K562 (cell line): ENCODE data around the gene OR2B2. TPM values are rescaled to one million over a fixed set of nuclear protein-coding genes. Genes with fewer than 3 reads are reported as not detected.

ENCODE experiments used
- ESRRB ChIP-seq: fragments of 250-450 bp; sonication (Bioruptor Pico); IDR thresholded peaks from 2 replicates; pipeline ENCODE4 v1.5.0; 2020; ENCODE audit warnings: mild to moderate bottlenecking, moderate library complexity, borderline replicate concordance
- FOXJ3 ChIP-seq: sonication (generic); formaldehyde crosslinking; IDR thresholded peaks from 2 replicates; pipeline ENCODE4 v1.4.0; 2020; ENCODE audit warnings: mild to moderate bottlenecking, missing genetic modification reagents
- HNRNPL ChIP-seq: fragments of 200-400 bp; formaldehyde crosslinking; IDR thresholded peaks from 2 replicates; pipeline ENCODE4 v1.6.1; 2017; ENCODE audit warnings: low read depth, mild to moderate bottlenecking, low read length
- KAT7 ChIP-seq: sonication (generic); formaldehyde crosslinking; IDR thresholded peaks from 2 replicates; pipeline ENCODE4 v1.8.0; 2022; ENCODE audit warnings: missing genetic modification reagents, mild to moderate bottlenecking, borderline replicate concordance
- NUFIP1 ChIP-seq: fragments of 450-650 bp; IDR thresholded peaks from 2 replicates; pipeline ENCODE4 v1.6.1; 2018; ENCODE audit not compliant: partially characterized antibody
- RB1 ChIP-seq: fragments of 450-650 bp; IDR thresholded peaks from 2 replicates; pipeline ENCODE4 v1.6.1; 2017; ENCODE audit warnings: low read depth, mild to moderate bottlenecking
- ZNF707 ChIP-seq: fragments of 250-450 bp; sonication (Bioruptor Pico); conservative IDR thresholded peaks from 2 replicates; pipeline ENCODE4 v1.8.0; 2022; ENCODE audit warnings: inconsistent platforms, mild to moderate bottlenecking, moderate library complexity
- polyA plus RNA-seq, 8 experiments: library from polyadenylated mRNA; depleted of rRNA in 4 of 8; stranded (reverse) in 5 of 8; unstranded in 3 of 8; fragments of >200 nt; fragmentation: Nextera tagmentation in 2 of 8; fragmentation: Illumina TruSeq in 1 of 8; extraction: Ambion mirVana in 2 of 8; extraction: Trizol in 1 of 8; gene quantifications; 2 replicates each; pipeline versions ENCODE4 v1.2.1 to v1.2.3, GENCODE V29; 2011 to 2014; ENCODE audit warnings: inconsistent platforms in 1 of 8, missing spikeins in 1 of 8
- total RNA-seq, 7 experiments: library from RNA; depleted of rRNA in 6 of 7; stranded (reverse); fragments of >200 nt in 6 of 7; fragmentation: Illumina TruSeq in 2 of 7; extraction: Trizol in 2 of 7; gene quantifications; 2 replicates each; pipeline versions ENCODE4 v1.2.1 to v1.2.3, GENCODE V29; 2011 to 2021; ENCODE audit warnings: low replicate concordance in 1 of 7
- TF ChIP-seq, protein P1 (sequence below): fragments of 250-450 bp; sonication (Bioruptor Pico); IDR thresholded peaks from 2 replicates; pipeline ENCODE4 v1.8.0; 2022; ENCODE audit warnings: moderate library complexity, mild to moderate bottlenecking, inconsistent platforms
- TF ChIP-seq, protein P2 (sequence below): IDR thresholded peaks from 2 replicates; pipeline ENCODE4 v1.6.1; 2011; ENCODE audit not compliant: insufficient read length; ENCODE audit errors: extremely low read depth
- TF ChIP-seq, protein P3 (sequence below): fragments of 450-650 bp; formaldehyde crosslinking; IDR thresholded peaks from 2 replicates; pipeline ENCODE4 v1.4.0; 2022; ENCODE audit warnings: mild to moderate bottlenecking, moderate library complexity
- TF ChIP-seq, protein P4 (sequence below): fragments of 200-800 bp; sonication (Bioruptor generic); IDR thresholded peaks from 2 replicates; pipeline ENCODE4 v1.6.1; 2016; ENCODE audit warnings: missing genetic modification characterization, missing compliant biosample characterization
- TF ChIP-seq, protein P5 (sequence below): conservative IDR thresholded peaks from 2 replicates; pipeline ENCODE4 v1.6.1; 2011; ENCODE audit warnings: low read depth, mild to moderate bottlenecking, low read length; ENCODE audit not compliant: control insufficient read depth
- TF ChIP-seq, protein P6 (sequence below): fragments of 200-400 bp; formaldehyde crosslinking; IDR thresholded peaks from 2 replicates; pipeline ENCODE4 v1.6.1; 2017; ENCODE audit warnings: mild to moderate bottlenecking, low read depth, low read length, moderate library complexity
- TF ChIP-seq, protein P7 (sequence below): sonication (generic); formaldehyde crosslinking; IDR thresholded peaks from 2 replicates; pipeline ENCODE4 v1.8.0; 2022; ENCODE audit warnings: mild to moderate bottlenecking, missing genetic modification reagents

Gene OR2B2
- total and polyA plus RNA-seq, 9 of the 15 experiments (the other 6 are each of a cell fraction or from before 2014, with no cell fraction given), result 0.24 TPM; not detected in 8

DNA sequence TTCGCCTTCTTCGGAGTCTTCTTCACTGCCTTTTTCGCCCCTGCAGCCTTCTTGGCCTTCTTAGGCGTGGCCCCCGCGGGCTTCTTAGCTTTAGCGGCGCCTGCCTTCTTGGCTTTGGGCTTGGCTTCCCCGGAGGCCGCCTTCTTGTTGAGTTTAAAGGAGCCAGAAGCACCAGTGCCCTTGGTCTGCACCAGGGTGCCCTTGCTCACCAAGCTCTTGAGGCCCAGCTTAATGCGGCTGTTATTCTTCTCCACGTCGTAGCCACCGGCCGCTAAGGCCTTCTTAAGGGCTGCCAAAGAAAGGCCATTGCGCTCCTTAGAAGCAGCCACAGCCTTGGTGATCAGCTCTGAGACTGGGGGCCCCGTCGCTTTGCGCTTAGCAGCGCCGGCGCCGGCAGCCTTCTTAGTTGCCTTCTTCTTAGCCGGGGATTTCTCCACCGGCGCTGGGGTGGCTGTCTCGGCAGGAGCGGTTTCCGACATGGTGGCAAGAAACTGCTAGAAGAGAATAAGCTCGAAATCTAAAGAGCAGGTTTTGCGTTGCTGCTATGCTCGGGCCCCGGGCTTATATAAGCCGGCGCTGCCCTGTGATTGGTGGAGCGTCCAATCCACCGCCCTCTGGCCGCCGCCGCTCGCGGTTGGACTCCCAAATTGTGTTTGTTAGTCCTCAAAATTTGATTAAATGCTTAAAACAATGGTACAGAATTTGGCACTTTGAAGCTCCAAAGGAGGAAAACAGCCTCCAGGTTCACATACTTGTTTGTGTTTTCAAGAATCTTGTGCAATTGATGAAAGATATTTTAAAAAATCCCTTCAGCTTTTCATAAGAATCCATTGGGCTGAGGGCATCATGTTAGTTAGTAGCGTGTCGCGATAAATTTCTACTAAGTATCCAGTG lies 44.9 kb downstream of the OR2B2 start (continued):
- TF ChIP-seq, protein P1, sequence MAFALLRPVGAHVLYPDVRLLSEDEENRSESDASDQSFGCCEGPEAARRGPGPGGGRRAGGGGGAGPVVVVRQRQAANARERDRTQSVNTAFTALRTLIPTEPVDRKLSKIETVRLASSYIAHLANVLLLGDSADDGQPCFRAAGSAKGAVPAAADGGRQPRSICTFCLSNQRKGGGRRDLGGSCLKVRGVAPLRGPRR (CRISPR knock-in tag), result no peak
- TF ChIP-seq, protein P2, sequence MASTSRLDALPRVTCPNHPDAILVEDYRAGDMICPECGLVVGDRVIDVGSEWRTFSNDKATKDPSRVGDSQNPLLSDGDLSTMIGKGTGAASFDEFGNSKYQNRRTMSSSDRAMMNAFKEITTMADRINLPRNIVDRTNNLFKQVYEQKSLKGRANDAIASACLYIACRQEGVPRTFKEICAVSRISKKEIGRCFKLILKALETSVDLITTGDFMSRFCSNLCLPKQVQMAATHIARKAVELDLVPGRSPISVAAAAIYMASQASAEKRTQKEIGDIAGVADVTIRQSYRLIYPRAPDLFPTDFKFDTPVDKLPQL, result peak; percentile 61
- TF ChIP-seq, protein P3, sequence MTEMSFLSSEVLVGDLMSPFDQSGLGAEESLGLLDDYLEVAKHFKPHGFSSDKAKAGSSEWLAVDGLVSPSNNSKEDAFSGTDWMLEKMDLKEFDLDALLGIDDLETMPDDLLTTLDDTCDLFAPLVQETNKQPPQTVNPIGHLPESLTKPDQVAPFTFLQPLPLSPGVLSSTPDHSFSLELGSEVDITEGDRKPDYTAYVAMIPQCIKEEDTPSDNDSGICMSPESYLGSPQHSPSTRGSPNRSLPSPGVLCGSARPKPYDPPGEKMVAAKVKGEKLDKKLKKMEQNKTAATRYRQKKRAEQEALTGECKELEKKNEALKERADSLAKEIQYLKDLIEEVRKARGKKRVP, result no peak
- TF ChIP-seq FOXJ3 (CRISPR knock-in tag) (no peak), NUFIP1 (no peak), ZNF707 (CRISPR knock-in tag) (no peak), HNRNPL (0 out of 2 replicates have a peak, but pooled peaks have one; percentile 30), RB1 (no peak), KAT7 (CRISPR knock-in tag) (0 out of 2 replicates have a peak, but pooled peaks have one; percentile 59), ESRRB (CRISPR knock-in tag) (no peak)
- TF ChIP-seq, protein P4, sequence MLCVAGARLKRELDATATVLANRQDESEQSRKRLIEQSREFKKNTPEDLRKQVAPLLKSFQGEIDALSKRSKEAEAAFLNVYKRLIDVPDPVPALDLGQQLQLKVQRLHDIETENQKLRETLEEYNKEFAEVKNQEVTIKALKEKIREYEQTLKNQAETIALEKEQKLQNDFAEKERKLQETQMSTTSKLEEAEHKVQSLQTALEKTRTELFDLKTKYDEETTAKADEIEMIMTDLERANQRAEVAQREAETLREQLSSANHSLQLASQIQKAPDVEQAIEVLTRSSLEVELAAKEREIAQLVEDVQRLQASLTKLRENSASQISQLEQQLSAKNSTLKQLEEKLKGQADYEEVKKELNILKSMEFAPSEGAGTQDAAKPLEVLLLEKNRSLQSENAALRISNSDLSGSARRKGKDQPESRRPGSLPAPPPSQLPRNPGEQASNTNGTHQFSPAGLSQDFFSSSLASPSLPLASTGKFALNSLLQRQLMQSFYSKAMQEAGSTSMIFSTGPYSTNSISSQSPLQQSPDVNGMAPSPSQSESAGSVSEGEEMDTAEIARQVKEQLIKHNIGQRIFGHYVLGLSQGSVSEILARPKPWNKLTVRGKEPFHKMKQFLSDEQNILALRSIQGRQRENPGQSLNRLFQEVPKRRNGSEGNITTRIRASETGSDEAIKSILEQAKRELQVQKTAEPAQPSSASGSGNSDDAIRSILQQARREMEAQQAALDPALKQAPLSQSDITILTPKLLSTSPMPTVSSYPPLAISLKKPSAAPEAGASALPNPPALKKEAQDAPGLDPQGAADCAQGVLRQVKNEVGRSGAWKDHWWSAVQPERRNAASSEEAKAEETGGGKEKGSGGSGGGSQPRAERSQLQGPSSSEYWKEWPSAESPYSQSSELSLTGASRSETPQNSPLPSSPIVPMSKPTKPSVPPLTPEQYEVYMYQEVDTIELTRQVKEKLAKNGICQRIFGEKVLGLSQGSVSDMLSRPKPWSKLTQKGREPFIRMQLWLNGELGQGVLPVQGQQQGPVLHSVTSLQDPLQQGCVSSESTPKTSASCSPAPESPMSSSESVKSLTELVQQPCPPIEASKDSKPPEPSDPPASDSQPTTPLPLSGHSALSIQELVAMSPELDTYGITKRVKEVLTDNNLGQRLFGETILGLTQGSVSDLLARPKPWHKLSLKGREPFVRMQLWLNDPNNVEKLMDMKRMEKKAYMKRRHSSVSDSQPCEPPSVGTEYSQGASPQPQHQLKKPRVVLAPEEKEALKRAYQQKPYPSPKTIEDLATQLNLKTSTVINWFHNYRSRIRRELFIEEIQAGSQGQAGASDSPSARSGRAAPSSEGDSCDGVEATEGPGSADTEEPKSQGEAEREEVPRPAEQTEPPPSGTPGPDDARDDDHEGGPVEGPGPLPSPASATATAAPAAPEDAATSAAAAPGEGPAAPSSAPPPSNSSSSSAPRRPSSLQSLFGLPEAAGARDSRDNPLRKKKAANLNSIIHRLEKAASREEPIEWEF (CRISPR knock-in tag), result no peak
- TF ChIP-seq, protein P5, sequence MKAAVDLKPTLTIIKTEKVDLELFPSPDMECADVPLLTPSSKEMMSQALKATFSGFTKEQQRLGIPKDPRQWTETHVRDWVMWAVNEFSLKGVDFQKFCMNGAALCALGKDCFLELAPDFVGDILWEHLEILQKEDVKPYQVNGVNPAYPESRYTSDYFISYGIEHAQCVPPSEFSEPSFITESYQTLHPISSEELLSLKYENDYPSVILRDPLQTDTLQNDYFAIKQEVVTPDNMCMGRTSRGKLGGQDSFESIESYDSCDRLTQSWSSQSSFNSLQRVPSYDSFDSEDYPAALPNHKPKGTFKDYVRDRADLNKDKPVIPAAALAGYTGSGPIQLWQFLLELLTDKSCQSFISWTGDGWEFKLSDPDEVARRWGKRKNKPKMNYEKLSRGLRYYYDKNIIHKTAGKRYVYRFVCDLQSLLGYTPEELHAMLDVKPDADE, result peak; percentile 3; the same call in 1 of the 2 replicates
- TF ChIP-seq, protein P6, sequence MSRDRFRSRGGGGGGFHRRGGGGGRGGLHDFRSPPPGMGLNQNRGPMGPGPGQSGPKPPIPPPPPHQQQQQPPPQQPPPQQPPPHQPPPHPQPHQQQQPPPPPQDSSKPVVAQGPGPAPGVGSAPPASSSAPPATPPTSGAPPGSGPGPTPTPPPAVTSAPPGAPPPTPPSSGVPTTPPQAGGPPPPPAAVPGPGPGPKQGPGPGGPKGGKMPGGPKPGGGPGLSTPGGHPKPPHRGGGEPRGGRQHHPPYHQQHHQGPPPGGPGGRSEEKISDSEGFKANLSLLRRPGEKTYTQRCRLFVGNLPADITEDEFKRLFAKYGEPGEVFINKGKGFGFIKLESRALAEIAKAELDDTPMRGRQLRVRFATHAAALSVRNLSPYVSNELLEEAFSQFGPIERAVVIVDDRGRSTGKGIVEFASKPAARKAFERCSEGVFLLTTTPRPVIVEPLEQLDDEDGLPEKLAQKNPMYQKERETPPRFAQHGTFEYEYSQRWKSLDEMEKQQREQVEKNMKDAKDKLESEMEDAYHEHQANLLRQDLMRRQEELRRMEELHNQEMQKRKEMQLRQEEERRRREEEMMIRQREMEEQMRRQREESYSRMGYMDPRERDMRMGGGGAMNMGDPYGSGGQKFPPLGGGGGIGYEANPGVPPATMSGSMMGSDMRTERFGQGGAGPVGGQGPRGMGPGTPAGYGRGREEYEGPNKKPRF, result no peak
- TF ChIP-seq, protein P7, sequence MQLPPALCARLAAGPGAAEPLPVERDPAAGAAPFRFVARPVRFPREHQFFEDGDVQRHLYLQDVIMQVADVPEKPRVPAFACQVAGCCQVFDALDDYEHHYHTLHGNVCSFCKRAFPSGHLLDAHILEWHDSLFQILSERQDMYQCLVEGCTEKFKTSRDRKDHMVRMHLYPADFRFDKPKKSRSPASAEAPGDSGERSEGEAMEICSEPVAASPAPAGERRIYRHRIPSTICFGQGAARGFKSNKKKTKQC (CRISPR knock-in tag), result no peak; the same call in 1 of the 2 replicates
